GM10847 (cell line): Measurements from ENCODE around the gene REV3L.
A peak's percentile ranks its signal among the peaks of the same experiment; 100 is the strongest.

ENCODE experiments used
- POLR2A ChIP-seq: IDR thresholded peaks from 2 replicates; pipeline ENCODE4 v1.6.1; 2011; ENCODE audit not compliant: insufficient read length; ENCODE audit errors: extremely low read depth

Gene REV3L

DNA sequence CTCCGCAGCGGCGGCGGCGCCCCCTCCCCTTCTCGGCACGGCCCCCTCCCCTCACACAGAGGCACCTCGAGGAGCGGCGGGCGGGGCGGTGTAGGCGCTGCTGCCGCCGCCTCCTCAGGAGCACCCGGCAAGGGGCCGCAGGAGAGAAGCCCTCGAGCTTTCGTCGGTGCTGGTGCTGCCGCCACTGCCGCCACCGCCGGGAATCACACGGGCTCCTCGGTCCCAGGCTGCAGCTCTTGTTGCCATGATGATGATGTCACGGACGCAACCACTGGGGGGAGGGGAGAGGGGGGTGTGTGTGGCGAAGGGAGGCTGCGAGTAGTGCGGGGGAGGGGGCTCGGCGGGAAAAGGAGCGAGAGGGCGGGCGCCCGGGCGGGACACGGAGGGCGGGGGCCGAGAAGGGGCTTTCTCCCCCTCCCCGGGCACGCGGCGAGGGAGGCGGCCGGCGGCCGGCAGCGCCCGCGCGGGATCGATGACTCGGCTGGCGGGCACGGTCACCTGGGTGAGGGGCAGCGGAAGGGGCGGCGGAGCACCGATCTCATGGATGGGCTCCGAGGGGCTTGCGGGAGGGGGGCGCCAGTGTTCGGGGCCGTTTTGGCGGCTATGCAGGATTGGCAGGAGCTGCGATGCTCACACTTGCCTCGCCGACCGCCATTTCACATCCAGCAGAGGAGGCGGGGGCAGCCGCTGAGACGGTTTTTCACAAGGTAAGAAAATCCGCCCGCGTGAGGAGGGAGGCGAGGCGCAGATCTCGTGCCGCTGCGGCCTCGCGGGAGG lies at the start of gene REV3L:
Gene REV3L, minus strand, starts transcription at position 260 of the 777 bp plus-strand sequence. CDS start 330 bp downstream, outside the sequence.
- TF ChIP-seq POLR2A, result peak; percentile 77

GRCh38 chr6:111531185-111531584 lies 48.2 kb upstream of the REV3L start:
- TF ChIP-seq POLR2A, result no peak

DNA sequence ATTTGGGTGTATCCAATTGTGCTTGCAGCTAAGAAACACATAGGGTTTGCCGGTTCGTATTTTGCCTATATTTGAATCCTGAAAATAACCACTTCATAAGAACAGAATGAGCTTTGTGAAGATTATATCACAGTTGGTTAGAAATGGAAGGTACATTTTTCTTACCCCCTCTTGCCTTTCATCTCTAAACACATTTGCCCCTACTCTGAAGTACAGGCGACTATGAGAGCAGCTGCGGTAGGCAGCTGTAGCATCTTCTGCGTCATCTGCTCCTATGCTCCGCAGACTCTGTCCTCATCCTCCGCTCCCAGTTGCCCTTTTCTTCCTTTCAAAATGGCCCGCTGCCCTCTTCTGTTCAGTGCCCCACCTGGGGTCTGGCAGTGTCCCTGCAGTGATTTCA lies 47.6 kb upstream of the REV3L start:
- no peak for TF ChIP-seq POLR2A

- no peak for TF ChIP-seq POLR2A
Measured at GRCh38 chr6:111530218-111530617, 47.2 kb upstream of the REV3L start.

GRCh38 chr6:111527367-111527766 lies 44.3 kb upstream of the REV3L start:
- no peak for TF ChIP-seq POLR2A

DNA sequence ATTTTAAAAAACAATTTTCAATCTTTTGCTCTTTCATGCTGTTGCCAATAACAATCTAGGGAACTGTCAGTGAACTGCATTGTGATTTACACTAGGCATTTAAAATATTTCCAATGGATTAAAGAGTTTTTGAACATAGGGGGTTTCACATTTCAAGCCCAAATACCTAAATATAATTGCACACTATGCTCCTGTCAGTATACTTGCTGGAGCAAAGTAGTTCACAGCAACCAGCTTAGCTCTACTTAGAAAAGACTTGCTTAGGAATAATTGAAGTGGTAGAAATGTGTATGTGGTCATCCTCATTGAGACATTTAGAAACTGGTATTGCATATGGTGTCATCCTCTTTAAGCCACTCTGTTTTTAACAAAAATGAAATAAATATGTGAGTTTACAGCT lies 41.7 kb upstream of the REV3L start:
- no peak for TF ChIP-seq POLR2A

- TF ChIP-seq POLR2A, result no peak
Measured at GRCh38 chr6:111524252-111524651, 41.2 kb upstream of the REV3L start.

DNA sequence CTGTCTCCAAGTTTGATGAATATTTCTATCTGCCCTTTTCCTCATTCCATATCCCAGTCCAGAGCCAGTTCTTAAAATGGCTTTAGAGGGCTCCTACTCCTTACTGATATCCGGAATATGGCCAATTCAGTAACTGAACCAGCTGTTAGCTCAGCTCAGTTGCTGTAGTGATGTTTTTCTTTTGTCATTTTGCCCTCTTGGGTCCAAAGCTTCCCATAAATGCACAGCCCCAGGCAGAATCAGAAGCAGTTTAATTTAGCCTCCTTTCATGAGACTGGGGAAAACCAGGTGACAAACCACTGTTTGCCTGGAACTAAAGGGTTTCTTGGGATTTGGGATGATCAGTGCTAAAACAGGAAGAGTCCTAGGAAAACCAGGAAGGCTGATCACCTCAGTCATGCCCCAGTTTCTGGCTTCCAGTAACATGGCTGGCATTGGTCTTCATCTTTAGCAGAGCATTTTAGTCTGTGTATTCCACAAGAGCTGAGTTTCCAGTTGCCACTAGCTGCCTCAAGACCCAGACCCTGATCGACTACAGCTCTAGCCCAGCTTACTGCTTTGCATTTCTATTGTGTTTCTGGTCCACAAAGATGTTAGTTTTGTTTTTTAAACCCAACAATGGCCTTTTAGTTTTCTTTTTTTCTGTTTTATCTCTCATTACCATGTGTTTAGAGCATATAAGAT lies 40.6 kb upstream of the REV3L start:
- TF ChIP-seq POLR2A, result no peak

DNA sequence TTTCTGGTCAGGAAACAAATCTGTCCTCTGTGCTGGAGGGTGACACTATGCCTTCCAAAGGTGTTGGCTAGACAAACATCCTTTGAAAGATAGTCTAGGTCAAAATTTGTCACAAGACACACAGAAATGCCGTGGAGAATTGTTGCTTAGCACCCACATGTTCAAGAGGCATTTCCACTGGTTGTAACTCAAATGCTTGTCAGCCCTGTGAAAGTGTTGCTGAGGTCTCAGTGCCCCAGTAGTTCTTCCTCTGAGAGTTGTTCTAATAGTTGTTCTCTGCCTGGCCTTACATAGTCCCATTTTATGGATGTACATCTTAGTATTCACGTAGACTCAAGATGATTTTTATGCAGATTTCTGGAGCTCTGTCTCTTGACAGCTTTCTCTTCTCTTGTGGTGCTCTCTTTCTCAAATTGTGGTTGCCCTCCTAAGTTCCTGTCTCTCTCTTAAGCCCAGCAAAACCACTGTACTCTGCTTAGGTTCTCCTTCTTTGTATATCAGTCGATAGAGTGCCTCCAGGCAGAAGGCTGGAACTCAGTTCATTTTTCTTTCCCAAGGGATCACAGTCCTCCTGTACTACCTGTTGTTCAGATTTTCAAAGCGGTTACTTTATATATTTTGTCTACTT lies 39.5 kb upstream of the REV3L start:
- TF ChIP-seq POLR2A, result no peak

DNA sequence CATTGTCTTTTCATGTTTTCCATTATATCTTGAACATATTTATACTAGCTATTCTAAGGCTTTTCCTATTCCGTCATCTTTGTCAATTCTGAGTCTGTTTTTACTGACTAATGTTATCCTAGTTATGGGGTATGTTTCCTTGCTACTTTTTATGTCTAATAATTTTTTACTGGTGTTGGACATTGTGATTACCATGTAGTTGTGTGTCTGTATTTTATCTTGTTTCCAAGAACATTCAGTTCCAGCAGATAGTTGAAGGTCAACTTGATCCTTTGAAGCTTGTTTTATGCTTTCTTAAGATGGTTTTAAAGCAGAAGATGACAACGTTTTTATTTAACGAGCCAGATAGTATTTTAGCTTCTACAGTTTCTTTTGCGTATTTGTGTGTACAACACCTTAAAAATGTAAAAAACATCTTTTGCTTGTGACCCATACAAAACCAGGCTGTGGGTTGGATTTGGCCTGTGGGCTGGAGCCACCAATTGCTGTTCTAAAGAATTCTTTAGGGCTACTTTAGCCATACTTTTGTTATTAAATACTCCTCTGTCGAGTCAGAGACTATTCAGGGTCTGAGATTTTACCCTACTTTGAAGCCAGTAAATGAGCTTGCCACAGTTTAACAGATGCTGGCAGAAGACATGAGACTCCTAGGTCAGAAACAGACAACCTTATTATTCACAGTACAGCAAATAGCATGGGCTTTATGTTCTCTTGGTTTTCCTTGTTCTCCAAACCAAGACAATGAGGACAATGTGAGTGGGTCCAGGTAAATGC lies 38.7 kb upstream of the REV3L start:
- no peak for TF ChIP-seq POLR2A

DNA sequence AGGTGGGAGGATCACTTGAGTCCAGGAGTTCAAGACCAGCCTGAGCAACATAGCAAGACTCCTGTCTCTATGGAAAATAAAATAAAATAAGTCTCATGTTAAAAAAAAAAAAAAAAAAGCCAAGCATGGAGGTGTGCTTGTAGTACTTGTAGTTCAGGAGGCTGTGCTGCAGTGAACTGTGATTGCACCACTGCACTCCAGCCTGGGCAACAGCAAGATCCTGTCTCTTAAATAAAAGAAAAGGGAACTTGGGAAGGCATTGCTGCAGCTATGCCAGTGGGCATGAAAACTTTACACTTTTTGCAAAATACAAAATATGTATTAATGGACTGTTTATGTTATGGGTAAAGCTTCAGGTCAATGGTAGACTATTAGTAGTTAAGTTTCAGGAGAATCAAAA lies 37.5 kb upstream of the REV3L start:
- no peak for TF ChIP-seq POLR2A

GRCh38 chr6:111517965-111518364 lies 34.9 kb upstream of the REV3L start:
- no peak for TF ChIP-seq POLR2A

DNA sequence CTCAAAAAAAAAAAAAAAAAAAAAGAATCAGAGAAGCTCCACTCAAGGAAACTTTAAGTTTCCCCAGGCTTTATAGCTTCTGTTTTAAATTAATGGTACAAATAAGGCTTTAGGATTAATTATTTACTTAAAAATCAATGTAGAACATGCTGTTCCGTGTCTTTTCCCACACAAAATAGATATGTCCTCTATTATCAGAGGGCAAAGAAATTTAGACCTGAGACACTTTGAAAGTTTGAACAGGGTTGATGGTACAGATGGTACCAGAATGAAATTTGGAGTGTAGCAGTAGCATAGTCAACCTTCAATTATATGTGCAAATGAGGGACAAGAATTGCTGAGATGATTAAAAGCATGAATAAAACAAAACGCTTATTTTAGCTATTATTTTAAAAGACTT lies 32.2 kb upstream of the REV3L start:
- TF ChIP-seq POLR2A, result no peak

DNA sequence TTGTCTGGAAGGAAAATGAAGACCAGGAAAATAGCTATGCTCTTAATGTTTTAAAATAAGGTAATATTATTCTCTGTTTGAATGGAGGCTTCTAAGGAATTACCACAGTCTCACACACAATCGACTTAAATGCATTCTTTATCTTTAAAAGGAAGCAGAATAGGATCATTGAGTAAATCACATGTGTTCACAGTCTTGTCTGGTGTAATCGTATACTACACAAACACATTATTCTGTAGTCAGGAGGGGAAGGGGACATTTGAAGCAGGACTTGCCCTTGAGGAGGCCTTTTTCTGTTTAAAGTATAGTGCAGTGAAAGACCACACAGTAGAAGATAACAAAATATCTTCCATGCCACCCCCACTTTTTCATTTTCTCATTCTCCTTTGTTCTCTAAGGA lies 20.6 kb upstream of the REV3L start:
- TF ChIP-seq POLR2A, result no peak

DNA sequence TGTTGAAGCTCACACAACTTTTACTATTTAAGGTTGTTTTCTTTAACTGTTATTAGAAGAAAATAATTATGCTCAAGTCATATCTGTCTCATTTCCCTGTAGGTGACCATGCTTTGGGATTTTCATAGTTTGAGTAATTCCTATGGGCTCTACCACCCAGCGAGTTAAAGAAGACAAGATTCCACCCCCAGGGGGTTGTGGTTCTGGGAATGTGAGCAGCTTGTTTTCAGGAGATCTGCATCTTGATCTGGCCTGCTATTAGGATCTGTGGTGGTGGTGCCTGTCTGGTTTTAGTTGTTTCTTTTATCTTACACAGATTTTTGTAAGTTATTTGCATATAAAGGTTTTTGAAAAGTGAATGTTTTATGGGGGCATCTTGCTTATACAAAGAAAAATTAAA lies 20.2 kb upstream of the REV3L start:
- no peak for TF ChIP-seq POLR2A
